OCI-LY3 (cell line): ENCODE data around the gene C1orf232.

Experiments
- H2AFZ ChIP-seq: fragments of 200-600, 300-600 bp; shearing (Covaris generic); 2 replicates; pipeline ENCODE4 v1.6.0; 2014; ENCODE audit warnings: antibody characterized with exemption, low read depth, low read length
- H3K27ac ChIP-seq: fragments of 200-600, 300-600 bp; sonication (generic); 2 replicates; pipeline ENCODE4 v1.5.1; 2014; ENCODE audit warnings: mild to moderate bottlenecking, low read length, moderate library complexity, mixed read lengths
- H3K27me3 ChIP-seq: fragments of 200-600, 300-600 bp; sonication (generic); 2 replicates; pipeline ENCODE4 v1.6.1; 2014; ENCODE audit warnings: low read depth, low read length, mixed read lengths
- H3K36me3 ChIP-seq: fragments of 200-600, 300-600 bp; sonication (generic); replicated peaks from 2 replicates; pipeline ENCODE3; 2014; ENCODE audit warnings: low read depth, low read length, mixed read lengths
- H3K4me1 ChIP-seq: fragments of 300-600, 200-600 bp; sonication (generic); 2 replicates; pipeline ENCODE4 v1.6.1; 2014; ENCODE audit warnings: low read length, mixed read lengths
- H3K4me2 ChIP-seq: fragments of 200-600, 300-600 bp; sonication (generic); 2 replicates; pipeline ENCODE4 v1.6.1; 2014; ENCODE audit warnings: low read length, mixed read lengths
- H3K4me3 ChIP-seq: fragments of 300-600, 200-600 bp; sonication (generic); 2 replicates; pipeline ENCODE4 v1.5.1; 2014; ENCODE audit warnings: antibody characterized with exemption, mild to moderate bottlenecking, low read length, moderate library complexity
- H3K79me2 ChIP-seq: fragments of 300-600, 200-600 bp; shearing (Covaris generic); 2 replicates; pipeline ENCODE4 v1.6.1; 2014; ENCODE audit warnings: mild to moderate bottlenecking, low read length, mixed read lengths
- H3K9ac ChIP-seq: fragments of 300-600, 200-600 bp; shearing (Covaris generic); 2 replicates; pipeline ENCODE4 v1.6.0; 2014; ENCODE audit warnings: mild to moderate bottlenecking, low read length, moderate library complexity
- H3K9me3 ChIP-seq: fragments of 200-600, 300-600 bp; shearing (Covaris generic); 2 replicates; pipeline ENCODE4 v1.6.1; 2014; ENCODE audit warnings: low read length, mixed read lengths; ENCODE audit not compliant: insufficient read depth
- H4K20me1 ChIP-seq: fragments of 200-600, 300-600 bp; sonication (generic); 2 replicates; pipeline ENCODE4 v1.6.1; 2016; ENCODE audit warnings: low read length, mixed read lengths; ENCODE audit not compliant: insufficient read depth
- CTCF ChIP-seq: fragments of 200-600, 300-600 bp; sonication (generic); IDR thresholded peaks from 2 replicates; pipeline ENCODE4 v1.5.1; 2014; ENCODE audit warnings: antibody characterized with exemption, low read length, low read depth
- EZH2phosphoT487 ChIP-seq: fragments of 200-600 bp; shearing (Covaris generic); IDR thresholded peaks from 2 replicates; pipeline ENCODE4 v1.6.1; 2018; ENCODE audit warnings: antibody characterized with exemption, mixed run types, low read depth

Gene C1orf232

DNA sequence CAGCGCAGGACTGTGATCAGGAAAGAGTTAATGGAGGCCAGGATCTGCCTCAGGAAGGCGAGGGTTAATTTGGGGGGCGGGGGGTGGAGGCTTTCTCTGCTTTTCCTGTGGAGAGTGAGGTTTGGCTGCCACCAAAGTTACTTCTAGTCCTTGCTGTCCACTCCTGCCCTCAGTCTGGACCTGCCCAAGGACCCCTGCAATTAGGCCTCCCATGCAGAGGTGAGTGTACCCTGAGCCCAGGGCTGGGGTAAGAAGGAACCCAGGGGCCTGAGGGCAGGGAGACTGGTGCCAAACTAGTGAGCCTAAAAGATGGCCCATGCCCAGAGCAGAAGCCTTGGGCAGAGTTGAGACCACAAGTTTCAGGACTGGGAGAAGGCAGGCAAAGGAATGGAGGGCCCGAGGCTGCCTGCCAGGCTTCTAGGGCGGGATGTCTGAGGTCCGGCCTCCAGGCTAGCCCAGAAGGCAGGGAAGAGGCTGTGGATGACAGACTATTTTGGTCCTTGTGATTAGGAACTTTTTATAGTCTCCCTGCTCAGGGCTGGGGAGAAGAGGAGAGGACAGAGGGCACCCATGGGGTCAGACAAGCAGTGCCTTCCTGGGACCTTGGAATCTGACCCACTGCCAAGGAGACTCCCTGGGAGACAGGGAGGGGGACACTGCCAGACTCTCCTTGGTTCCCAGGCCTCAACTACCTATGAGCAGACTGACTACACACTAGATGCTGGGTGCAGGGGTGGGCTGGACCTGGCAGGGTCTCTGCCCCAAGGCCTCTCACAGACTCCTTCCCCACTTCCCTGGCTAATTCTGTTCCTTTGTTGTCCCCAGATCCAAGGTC lies 9.6 kb downstream of the C1orf232 start, which contains the start of gene FAM110D:
Gene FAM110D (plus strand): TSS at position 172 of the 835 bp plus-strand sequence. CDS start 2,213 bp downstream, outside the sequence.
- no peak for TF ChIP-seq EZH2phosphoT487
- TF ChIP-seq CTCF: no peak
- no peaks in the 10 kb centered on the region for H3K36me3 ChIP-seq
- H3K9me3 ChIP-seq: no peaks in the 10 kb centered on the region
- no peaks in the 10 kb centered on the region for H3K79me2 ChIP-seq
- H3K27me3 ChIP-seq: no peaks in the 10 kb centered on the region
- H3K27ac ChIP-seq: no peak within 1 kb of the TSS
- H3K4me3 ChIP-seq: no peak within 1 kb of the TSS
- no peak within 1 kb of the TSS for H3K9ac ChIP-seq
- H2AFZ ChIP-seq: no peak within 1 kb of the TSS
- no peaks in the 10 kb centered on the region for H3K4me1 ChIP-seq
- no peaks in the 10 kb centered on the region for H4K20me1 ChIP-seq
- no peak within 1 kb of the TSS for H3K4me2 ChIP-seq

- Histone ChIP-seq H3K4me2 (no peak overlapping the region), H3K27ac (no peak overlapping the region), H3K4me3 (no peak overlapping the region)
Observed at GRCh38 chr1:26158271-26158907, 10.4 kb downstream of the C1orf232 start.

GRCh38 chr1:26156285-26157038 lies 12.3 kb downstream of the C1orf232 start:
- Histone ChIP-seq H3K27ac (no peak overlapping the region), H3K4me3 (no peak overlapping the region), H3K9me3 (no peaks in the 10 kb centered on the region), H4K20me1 (no peaks in the 10 kb centered on the region), H2AFZ (no peak overlapping the region), H3K79me2 (no peaks in the 10 kb centered on the region), H3K9ac (no peak overlapping the region), H3K27me3 (no peaks in the 10 kb centered on the region), H3K4me2 (no peak overlapping the region), H3K36me3 (no peaks in the 10 kb centered on the region), H3K4me1 (no peaks in the 10 kb centered on the region)
- TF ChIP-seq CTCF: no peak
- TF ChIP-seq EZH2phosphoT487: no peak

More at GRCh38 chr1:26158271-26158907, 10.4 kb downstream of the C1orf232 start:
- Histone ChIP-seq H3K36me3 (no peaks in the 10 kb centered on the region), H3K9me3 (no peaks in the 10 kb centered on the region), H3K9ac (no peak overlapping the region), H3K4me1 (no peaks in the 10 kb centered on the region), H3K27me3 (no peaks in the 10 kb centered on the region), H2AFZ (no peak overlapping the region), H3K79me2 (no peaks in the 10 kb centered on the region), H4K20me1 (no peaks in the 10 kb centered on the region)
- TF ChIP-seq EZH2phosphoT487 (no peak), CTCF (no peak)
